GM21526 (cell line): ENCODE results near the gene DLG2.

Source experiments
- ATAC-seq: cut with Tn5 transposase; IDR thresholded peaks from one replicate; pipeline ENCODE4 v1.9.1; 2021; ENCODE audit warnings: moderate library complexity; ENCODE audit not compliant: unreplicated experiment, low FRiP score

DLG2 gene

DNA sequence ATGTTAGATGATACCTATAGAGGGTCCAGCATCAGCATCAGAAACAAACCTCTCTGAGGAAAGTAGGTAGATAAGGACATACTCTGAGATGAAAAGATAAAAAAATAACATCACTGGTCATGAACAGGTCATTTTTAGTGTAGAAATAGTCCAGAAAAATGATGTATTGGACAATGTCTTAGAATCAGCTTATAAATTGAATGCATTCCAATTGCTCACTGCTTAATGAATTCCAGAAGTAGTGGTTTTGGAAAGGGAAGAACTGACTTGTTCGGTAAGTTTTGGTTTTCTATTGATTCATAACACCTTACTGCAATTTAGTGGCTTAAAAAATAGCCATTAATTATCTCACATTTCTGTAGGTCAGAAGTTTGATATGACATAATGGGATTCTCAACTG, 1411.5 kb downstream of the DLG2 start:
- no peak for ATAC-seq

DNA sequence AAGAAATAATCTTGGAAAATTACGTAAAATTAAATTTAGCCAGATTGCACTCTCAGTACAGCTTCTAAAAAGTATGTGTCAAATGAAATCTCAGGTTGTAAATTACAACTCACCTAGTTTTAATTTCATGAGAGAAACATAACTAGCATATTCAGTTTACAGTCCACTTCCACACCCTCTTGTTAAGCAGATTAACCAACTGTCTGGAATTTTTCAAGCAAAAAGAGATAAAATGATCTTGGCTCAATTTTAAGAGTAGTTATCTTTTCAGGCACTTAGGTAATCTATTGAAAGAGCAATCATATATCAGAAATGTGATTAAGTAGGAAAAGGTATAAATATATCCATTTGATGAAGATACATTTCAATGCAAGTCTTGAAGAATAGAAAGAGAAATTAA, 1412.6 kb downstream of the DLG2 start:
- ATAC-seq, result no peak

DNA sequence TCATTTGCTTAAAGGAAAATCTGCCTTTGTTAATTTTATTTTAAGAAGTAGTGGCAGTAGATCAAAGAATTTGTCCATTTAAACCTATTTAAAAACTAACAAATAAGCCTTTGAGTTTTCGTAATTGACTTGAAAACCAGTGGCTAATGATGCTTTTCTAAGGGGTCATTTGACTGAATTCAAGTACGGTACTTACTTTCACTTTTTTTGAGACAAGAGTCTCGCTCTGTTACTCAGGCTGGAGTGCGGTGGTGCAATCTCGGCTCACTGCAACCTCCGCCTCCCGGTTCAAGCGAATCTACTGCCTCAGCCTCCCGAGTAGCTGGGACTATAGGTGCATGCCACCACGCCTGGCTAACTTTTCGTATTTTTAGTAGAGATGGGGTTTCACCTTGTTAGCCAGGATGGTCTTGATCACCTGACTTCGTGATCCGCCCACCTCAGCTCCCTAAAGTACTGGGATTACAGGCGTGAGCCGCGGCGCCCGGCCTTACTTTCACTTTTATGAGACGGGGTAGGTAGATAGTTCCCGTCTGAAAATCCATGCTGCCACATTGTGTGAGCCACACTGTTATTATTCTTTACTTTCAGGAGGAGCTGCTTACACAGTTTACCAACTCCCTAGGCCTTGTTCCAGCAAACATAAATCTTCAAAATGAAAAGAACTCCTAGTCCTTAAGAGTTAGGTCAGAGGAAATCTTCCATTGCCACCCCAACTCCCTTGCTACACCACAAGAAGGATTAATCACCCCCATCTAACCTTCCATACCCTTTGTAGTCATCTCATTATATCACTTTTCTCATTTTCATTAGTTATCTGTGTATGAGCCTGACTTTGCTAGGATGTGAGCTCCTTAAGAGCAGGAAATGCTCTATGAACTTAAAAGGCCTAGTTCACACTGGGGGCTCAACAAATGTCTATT, 1414.4 kb downstream of the DLG2 start:
- no peak for ATAC-seq

DNA sequence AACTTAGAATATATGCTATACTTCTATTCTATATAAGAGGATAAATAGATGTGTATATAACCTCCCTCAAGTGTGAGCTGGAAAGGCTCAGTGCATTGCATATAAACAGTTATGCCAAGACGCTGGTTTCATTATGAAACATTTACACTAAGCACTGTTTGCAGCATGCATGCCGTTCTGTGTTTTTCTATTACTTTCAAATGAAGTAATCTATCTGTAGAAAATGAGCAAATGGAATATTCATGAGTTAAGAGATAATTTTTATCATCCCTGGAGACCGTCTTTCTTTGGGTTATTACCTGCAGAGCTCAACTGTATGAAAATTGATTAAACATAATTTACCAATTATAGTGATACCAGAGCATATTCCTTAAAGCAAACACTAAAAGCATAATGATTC, 1415.2 kb downstream of the DLG2 start:
- ATAC-seq, result no peak

DNA sequence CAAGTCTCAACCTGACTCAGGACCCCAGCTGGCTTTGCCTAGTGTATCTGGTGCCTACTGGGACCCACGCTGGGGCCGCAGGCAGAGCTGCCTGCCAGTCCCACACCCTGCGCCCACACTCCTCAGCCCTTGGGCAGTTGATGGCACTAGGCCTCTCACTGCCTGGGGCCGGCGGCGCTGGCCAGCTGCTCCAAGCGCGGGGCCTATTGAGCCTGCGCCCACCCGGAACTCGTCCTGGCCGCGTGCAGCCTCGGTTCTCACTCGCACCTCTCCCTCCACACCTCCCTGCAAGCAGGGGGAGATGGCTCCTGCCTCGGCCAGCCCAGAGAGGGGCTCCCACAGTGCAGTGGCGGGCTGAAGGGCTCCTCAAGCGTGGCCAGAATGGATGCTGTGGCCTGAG, 1432.4 kb downstream of the DLG2 start:
- no peak for ATAC-seq

DNA sequence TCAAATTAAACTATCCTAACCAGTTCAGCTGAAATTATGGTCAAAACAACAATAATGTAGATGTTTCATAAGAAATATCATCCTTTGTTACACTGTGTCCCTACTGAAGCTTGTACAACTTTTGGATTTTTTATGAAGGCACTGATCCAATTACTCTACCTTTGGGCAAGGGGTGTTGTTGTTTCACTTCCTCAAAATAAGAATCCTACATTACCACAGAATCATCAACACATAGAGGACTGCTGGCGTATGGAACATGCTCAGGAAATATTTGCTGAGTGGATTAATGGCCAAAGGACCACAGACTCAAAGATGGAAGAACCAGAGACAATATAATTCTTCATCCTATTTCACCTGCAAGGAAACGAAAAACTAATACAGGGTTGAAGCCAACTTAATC, 1433.4 kb downstream of the DLG2 start:
- no peak for ATAC-seq

DNA sequence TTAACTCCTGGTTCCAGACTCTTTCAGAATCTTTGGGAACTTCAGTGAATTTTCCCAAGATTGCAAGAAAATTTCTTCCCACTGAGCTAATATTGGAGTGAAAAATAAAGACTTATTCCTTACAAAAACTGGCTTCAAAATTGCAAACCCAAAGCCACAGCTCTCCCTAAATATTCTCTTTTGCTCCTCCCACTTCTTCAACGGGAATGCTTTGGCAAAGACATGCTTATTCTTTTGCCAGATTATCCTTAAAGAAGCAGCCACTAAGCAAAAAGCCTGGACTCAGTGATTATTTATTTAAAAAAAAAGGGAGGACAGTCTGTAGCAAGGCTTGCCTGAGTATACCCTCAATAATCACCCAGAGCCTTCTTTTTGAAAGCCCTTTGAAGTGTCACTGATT, 1438.6 kb downstream of the DLG2 start:
- ATAC-seq, result no peak

DNA sequence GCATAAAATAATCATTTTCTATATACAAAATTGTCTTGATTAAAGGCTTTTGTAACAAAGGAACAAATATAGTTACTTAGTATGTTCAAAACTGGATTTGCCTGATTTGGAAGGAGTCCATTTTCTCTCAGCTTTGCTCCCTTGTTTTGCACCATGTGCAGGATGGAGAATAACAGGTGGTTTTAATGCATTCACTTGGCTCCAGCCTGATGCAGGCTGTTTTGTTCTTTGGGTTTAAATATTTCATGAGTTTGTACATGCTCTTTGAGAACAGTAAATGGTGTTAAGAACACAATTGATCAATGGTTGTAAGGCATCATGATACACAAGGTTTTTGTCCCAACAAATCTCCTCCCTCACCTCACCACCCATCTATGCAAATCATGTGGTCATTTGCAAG, 1454.1 kb downstream of the DLG2 start:
- ATAC-seq, result no peak

DNA sequence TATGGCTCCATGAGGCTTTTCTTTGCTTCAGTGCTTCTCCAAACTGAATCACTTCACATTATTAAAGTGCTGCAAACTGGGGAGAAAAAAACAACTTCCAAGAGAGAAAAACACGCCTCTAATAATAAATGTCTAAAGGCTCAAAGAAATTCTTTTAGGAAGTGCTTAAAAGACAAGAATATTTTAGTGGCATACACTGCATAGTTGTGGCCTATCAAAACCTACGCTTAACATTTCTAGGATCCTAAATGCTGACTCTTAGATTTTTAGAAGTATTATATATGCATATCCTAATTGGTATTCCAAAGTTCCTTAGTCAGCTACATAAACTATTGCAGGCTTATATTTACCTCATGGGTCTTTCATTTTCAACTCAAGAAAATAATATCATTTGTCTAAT, 1462.0 kb downstream of the DLG2 start:
- no peak for ATAC-seq

DNA sequence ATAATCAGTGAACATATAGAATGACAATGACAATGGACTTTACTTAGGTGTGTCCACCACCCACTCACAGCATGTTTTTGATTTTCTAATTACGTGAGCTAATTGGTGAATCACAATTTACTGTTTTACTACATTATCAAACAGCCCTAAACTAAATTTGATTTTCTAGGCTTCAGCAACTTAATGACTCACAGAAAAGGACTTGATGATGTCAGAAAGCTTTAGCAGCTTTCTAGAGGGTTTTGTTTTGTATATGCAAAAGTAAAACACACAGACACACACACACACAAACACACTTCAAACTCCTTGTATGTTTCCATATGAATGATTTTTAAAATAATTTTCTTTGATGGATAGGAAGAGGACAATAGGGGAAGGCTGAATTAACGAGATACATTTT, 1462.4 kb downstream of the DLG2 start:
- ATAC-seq, result no peak

DNA sequence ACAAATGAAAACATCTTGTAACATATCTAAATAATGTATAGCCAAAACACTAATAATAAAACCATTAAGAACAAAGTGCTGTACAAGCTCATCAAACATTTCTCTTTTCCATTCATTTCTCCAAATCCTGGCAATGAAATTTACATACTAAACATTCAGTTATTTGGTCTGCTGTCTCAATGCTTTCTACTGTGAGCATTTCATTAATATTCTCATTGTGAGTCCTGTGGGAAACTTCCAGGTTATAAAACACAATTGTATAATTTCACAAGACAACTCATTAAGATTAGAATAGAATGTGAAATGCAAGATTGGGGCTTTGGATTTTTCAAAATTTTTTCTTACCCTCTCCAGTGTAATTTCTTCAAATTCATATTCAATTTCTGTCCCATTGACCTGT, 1464.0 kb downstream of the DLG2 start:
- ATAC-seq, result no peak

DNA sequence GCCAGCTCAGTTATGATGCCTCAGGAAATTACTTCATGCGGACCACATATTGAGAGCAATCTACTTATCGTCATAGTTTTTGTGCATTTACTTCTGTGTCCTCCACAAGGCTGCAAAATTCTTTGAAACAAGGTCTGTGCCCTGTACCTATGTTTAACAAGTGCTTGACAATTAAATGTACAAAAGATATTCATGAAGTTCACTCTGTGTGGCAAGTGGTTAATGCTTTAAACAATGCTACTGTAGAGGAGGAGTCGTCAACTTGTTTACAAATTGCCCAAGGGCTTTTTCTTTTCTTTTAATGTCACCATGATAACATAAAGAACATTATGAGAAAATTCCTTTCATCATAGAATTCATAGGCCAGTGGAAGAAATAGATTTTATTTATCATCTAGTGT, 1469.5 kb downstream of the DLG2 start:
- ATAC-seq, result no peak

DNA sequence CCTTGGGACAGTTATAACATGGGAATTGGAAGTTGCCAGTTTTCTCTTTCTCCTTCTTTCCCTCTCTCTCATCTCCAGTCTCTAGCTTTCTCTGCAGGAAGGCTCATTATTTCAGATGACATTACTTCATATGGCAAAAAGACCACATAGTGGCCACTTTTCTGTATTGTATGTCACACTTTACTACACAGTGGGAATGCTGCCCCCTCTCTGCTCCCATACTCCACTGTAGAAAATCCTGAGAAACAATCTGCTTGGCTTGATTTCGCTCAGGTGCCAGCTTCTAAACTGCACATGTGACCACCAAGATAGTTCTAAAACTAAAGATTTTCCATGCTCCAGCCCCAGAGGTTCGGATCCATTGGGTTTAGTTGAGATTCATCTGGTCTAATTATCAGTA, 1480.3 kb downstream of the DLG2 start:
- no peak for ATAC-seq

DNA sequence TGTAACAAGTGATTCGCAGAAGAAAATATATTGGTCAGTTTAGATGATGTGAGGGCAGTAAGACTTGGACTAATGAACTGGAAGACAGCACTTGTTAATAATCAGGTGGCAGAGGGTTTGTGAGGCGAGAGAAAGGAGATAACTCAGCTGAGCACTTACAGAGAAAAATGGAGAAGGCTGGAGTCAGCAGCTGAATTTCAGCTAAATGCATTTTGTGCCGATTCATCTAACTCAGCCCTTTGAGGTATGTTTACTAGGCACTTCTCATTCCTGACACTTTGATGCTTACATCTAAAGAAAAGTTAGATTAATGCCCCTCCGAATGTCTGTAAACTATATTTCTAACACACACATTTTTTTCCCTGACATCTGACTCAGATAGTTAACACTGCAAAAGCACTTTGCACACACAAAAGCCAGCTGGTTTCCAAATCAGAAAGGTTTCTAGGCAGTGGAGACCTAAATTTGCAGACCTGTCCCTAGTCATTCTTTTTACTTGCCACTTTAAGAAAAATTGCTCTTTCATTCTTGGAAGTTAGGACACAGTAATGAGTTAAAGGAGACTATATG, 1481.4 kb downstream of the DLG2 start:
- no peak for ATAC-seq

DNA sequence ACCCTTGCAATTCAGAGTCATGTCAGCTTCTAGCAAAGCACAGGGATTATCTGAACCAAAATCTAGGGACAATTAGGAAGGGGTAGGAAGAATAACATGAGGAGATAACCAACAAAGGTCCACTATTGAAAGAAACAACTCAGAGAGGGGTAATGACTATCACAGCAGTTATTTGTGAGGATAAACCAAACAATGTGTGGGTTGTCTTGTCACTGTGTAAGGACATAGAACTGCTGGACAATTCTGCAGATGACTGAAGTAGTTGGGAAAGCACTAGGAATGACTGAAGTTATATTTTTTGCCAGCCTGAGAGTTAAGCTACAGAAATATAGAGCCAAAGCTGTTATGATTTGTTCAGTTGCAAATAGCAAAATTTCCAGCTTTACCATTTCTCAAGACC, 1482.6 kb downstream of the DLG2 start:
- ATAC-seq, result no peak

DNA sequence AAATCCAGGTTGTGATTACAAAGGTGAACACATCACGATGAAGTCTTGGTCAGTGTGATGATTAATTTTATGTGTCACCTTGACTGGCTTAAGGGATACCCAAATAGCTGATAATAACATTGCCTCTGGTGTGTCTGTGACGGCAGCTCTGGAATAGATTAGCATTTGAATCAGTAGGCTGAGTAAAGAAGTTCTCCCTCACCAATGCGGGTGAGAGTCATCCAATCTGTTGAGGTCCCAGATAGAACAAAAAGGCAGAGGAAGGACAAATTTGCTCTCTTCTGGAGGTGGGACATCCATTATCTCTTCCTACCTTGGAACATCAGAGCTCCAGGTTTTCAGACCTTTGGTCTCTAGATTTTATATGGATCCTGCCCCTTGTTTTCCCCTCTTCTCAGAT, 1484.7 kb downstream of the DLG2 start:
- no peak for ATAC-seq

DNA sequence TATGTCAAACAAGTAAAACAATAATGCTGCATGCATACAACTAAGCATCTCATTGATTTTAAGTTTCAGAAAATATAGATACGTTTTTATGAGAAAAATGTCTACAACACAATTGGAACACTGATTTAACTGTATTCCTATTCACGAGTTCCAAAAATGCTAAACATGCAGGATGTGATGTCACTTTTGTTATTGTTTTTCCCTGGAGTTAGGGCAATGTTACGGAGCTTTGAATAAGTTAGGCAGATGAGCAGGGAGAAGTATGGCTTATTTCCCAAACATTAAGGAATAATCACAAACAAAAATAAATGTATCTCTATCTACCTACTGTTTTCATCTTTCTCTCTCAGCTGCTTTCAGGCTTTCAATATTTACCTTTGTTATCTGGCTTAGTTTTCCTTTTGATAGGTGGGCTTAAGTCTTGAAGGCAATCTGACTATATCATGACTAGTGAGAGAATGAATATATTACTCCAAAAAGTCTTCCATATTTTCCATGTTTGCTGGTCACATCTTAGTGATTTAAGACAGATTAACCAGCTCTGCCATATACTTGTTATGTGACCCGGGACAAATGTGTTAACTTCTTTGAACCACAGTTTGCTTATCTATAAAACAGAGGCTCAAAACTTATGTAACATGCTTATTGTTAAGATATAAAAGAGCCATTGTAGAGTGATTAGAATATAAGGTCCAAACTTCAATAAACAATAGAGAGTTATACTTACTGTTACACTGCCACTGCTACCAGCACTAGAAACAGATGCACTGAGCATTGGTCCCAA, 1486.6 kb downstream of the DLG2 start:
- no peak for ATAC-seq

DNA sequence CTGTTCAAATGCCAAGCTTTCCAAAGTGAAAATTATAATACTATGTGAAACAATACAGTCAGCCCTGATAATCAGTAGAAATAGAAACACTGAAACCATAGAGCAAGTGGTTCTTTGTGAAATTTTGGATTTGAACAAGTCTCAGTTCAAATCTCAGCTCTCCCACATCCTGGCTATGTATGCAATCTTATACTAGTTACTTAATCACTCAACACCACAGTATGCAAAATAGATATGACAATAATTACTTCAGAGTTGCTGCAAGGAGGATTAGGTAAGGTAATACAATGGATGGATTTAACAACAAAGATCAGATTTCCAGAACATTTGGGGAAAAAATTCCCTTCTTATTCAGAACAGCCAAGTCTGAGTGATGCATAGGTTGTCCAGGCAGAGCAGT, 1489.2 kb downstream of the DLG2 start:
- ATAC-seq, result no peak

DNA sequence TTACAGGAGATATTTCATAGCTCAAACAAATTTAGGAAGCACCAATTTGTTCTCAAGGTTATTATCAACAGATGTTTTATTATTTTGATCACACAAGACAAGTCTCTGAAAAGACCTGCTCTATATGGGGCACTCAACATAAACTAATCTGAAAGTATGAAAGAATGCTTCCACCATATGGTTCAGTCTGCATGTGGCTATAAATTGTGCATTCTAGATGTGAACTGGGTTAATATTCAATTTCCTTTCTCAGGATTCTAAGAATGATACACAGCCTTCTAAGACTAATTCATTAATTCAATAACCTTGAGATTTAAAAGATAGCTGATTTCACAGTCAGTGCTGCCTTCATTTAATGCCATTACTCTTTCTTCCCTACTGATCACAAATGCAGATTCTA, 1489.6 kb downstream of the DLG2 start:
- no peak for ATAC-seq

DNA sequence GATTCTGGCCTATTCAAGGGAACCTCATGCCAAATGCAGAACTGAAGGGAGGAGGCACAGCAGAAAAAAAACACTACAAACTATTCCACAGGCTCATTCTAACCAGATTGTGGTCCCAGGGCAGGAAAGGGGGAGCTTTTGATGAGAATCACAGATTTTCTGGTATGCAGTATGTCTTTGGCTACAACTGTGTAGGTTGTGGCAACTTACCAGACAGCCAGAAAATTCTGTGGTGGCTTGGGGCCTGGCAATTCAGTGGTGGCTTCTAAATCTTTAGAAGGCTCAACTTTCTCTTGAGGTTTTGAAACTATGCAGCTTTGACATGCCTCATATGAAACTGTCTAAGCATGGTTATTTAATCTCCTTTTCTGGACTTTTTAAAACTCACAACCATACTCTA, 1490.2 kb downstream of the DLG2 start:
- no peak for ATAC-seq

DNA sequence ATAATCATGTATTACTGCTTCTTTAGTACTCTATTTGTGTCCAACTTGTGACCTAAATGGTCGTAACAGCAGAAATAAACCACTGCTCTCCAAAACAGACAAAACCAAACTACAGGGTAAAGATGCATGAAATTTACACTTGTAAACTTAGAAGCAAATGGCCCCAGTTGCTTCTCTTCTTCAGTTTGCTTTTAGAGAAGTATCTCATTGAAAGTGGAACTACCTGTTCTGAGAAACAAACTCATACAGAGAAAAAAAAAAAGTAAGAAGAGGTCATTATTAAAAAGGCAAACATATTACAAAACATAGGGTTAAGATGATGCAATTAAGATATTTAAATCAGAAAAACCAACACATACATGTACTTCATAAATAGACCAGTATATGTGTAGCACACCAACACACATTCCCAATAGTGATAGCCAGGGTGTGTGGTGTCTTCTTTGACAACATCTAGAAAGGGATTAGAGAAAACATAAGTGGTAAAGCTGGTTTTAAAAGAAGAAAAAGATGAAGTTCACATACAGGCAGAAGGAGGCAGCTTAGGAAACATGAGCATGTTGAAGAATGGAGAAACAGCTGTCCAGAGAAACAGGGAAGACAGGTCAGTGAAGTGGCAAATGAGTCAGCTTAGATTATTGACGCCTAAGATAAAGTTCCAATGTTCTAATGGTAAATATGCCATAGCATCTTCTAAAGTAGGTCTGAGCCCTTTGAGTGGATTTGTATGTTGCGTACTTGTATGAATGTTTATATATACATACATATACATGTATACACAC, 1496.3 kb downstream of the DLG2 start:
- peak; percentile 58 for ATAC-seq
